Measurements from ENCODE around the gene MINDY4. TPM values are rescaled to one million over a fixed set of nuclear protein-coding genes. Genes with fewer than 3 reads are reported as not detected.

Gene MINDY4
- total RNA-seq, 1 experiment from 2014 or later: 9.2 TPM

DNA sequence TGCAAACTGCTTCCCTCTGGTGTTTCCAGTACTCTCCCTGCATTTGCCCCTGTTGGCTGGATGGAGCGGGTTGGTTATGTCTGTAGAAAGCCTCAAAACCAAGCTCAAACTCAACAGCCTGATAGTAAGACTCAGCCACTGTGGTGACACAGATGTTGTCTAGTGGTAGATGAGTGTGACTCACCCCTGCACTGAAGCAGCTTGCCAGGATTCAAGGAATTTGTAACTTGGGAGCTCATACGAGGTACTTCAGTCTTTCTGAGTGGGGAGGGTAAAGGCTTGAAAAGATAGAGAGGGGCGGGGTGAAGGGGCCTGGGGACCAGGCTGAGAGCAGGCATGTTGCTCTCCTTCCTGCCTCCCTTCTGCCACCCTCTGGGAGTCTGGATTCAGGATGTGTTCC, 117.5 kb downstream of the MINDY4 start:
- H3K4me1 Mint-ChIP-seq (ENCODE audit: insufficient read depth, unreplicated experiment): peaks cover 6% of the 10 kb centered on the region
- H3K36me3 Mint-ChIP-seq (ENCODE audit: insufficient read depth, unreplicated experiment): peaks cover 11% of the 10 kb centered on the region
- no peaks in the 10 kb centered on the region for H3K9me3 Mint-ChIP-seq (ENCODE audit: unreplicated experiment)
- intact Hi-C loops (cut with micrococcal nuclease): no loop called here
- H3K27ac Mint-ChIP-seq (ENCODE audit: low read depth, unreplicated experiment): no peak overlapping the region
- TF ChIP-seq, protein P1, sequence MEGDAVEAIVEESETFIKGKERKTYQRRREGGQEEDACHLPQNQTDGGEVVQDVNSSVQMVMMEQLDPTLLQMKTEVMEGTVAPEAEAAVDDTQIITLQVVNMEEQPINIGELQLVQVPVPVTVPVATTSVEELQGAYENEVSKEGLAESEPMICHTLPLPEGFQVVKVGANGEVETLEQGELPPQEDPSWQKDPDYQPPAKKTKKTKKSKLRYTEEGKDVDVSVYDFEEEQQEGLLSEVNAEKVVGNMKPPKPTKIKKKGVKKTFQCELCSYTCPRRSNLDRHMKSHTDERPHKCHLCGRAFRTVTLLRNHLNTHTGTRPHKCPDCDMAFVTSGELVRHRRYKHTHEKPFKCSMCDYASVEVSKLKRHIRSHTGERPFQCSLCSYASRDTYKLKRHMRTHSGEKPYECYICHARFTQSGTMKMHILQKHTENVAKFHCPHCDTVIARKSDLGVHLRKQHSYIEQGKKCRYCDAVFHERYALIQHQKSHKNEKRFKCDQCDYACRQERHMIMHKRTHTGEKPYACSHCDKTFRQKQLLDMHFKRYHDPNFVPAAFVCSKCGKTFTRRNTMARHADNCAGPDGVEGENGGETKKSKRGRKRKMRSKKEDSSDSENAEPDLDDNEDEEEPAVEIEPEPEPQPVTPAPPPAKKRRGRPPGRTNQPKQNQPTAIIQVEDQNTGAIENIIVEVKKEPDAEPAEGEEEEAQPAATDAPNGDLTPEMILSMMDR (IDR thresholded peaks at IDR 0.05; ENCODE audit: unreplicated experiment): no peak
- no TSS peak for BruUV-seq (replicated peaks)
- no peaks in the 10 kb centered on the region for H3K27me3 Mint-ChIP-seq (ENCODE audit: insufficient read depth, unreplicated experiment)
- ChIA-PET POLR2A (interaction anchor here (1.1 kb wide), 1 partner anchor 10 kb away, joined by 3 read pairs; no protein-coding TSS in a partner anchor), CTCF (interaction anchor here (1.6 kb wide), 1 partner anchor 87 kb away, joined by 3 read pairs; no protein-coding TSS in a partner anchor)
- H3K4me3 Mint-ChIP-seq (ENCODE audit: unreplicated experiment): no peak overlapping the region
- DNase-seq (ENCODE audit: unreplicated experiment): peak; percentile 62

DNA sequence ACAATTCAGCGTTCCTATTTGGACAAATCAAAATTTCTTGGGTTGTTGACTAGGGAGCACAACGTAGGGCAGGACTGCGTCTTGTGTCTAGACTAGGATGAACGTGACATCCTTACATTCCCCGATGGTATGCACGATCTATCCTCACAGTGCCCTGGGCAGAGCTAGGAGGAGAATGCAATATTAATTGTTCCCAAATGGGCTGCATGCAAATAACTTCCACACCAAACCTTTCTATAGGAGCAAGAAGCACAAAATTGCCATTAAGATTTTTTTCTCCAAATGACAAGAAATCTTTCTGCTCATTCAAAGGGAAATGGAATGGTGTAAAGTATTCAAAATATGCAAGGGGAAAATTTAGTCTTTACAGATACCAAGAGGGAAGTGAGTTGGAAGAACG, 119.0 kb downstream of the MINDY4 start:
- POLR2A ChIA-PET: no interaction called here
- intact Hi-C loops (cut with micrococcal nuclease): no loop called here
- peaks cover 6% of the 10 kb centered on the region for H3K4me1 Mint-ChIP-seq (ENCODE audit: insufficient read depth, unreplicated experiment)
- TF ChIP-seq, protein P1 (IDR thresholded peaks at IDR 0.05; ENCODE audit: unreplicated experiment): no peak
- H3K36me3 Mint-ChIP-seq (ENCODE audit: insufficient read depth, unreplicated experiment): peaks cover 7% of the 10 kb centered on the region
- H3K27ac Mint-ChIP-seq (ENCODE audit: low read depth, unreplicated experiment): no peak overlapping the region
- no peak for DNase-seq (ENCODE audit: unreplicated experiment)
- H3K27me3 Mint-ChIP-seq (ENCODE audit: insufficient read depth, unreplicated experiment): no peaks in the 10 kb centered on the region
- no peak overlapping the region for H3K4me3 Mint-ChIP-seq (ENCODE audit: unreplicated experiment)
- CTCF ChIA-PET: no interaction called here
- no peaks in the 10 kb centered on the region for H3K9me3 Mint-ChIP-seq (ENCODE audit: unreplicated experiment)
- BruUV-seq (replicated peaks): no TSS peak

DNA sequence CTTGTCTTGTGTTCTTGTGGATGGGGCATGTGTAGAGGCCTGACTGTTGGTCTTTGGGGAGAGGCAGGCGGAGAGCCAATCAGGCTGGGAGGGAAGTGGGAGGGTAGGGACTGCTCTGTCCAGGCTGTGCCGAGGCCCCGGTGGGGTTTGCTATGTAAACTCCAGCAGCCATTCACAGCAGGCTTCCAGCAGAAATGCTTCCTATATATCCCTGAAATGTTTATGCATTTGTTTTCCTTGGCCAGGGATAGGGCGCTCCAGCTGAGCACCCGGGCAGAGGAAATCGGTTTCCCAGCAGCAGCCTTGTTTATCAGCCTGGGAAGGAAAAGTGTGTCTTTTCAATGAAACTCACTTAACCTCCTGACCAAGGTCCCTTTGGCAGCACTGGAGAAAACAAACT, 122.1 kb downstream of the MINDY4 start:
- no peak for DNase-seq (ENCODE audit: unreplicated experiment)
- no peaks in the 10 kb centered on the region for H3K9me3 Mint-ChIP-seq (ENCODE audit: unreplicated experiment)
- ChIA-PET CTCF (no interaction called here), POLR2A (no interaction called here)
- H3K4me1 Mint-ChIP-seq (ENCODE audit: insufficient read depth, unreplicated experiment): peaks cover 5% of the 10 kb centered on the region
- no TSS peak for BruUV-seq (replicated peaks)
- no peaks in the 10 kb centered on the region for H3K27me3 Mint-ChIP-seq (ENCODE audit: insufficient read depth, unreplicated experiment)
- intact Hi-C loops (cut with micrococcal nuclease): no loop called here
- H3K27ac Mint-ChIP-seq (ENCODE audit: low read depth, unreplicated experiment): no peak overlapping the region
- H3K4me3 Mint-ChIP-seq (ENCODE audit: unreplicated experiment): no peak overlapping the region
- peaks cover 6% of the 10 kb centered on the region for H3K36me3 Mint-ChIP-seq (ENCODE audit: insufficient read depth, unreplicated experiment)
- TF ChIP-seq, protein P1 (IDR thresholded peaks at IDR 0.05; ENCODE audit: unreplicated experiment): no peak

DNA sequence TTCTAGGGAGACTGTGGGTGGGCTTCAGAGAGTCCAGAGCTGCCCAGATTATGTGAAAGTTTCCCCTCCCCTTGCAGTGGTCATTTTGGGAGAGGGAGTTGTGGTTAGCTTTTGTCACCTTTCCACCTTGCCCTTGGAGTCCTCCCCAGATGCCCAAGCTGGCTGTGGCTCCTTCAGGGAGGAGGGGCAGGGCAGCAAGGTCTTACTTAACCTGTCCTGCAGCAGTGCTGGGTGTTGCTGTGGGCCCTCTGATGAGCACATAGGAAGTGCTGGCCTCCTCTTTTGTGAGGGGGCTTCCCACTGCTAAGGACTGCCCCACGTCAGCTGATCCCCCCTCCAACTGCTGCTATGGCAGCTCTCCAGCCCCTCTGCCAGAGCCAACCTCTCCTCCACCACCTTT, 122.8 kb downstream of the MINDY4 start:
- ChIA-PET POLR2A (no interaction called here), CTCF (no interaction called here)
- Mint-ChIP-seq H3K4me3 (ENCODE audit: unreplicated experiment) (no peak overlapping the region), H3K27me3 (ENCODE audit: insufficient read depth, unreplicated experiment) (no peaks in the 10 kb centered on the region), H3K9me3 (ENCODE audit: unreplicated experiment) (no peaks in the 10 kb centered on the region), H3K27ac (ENCODE audit: low read depth, unreplicated experiment) (no peak overlapping the region), H3K36me3 (ENCODE audit: insufficient read depth, unreplicated experiment) (no peaks in the 10 kb centered on the region), H3K4me1 (ENCODE audit: insufficient read depth, unreplicated experiment) (no peaks in the 10 kb centered on the region)
- TF ChIP-seq, protein P1 (IDR thresholded peaks at IDR 0.05; ENCODE audit: unreplicated experiment): no peak
- intact Hi-C loops (cut with micrococcal nuclease): no loop called here
- no peak for DNase-seq (ENCODE audit: unreplicated experiment)
- BruUV-seq (replicated peaks): no TSS peak

Measured in MCF 10A (cell line).